HepG2 (cell line): ENCODE data around the gene PHF14. TPM values are rescaled to one million over a fixed set of nuclear protein-coding genes. Genes with fewer than 3 reads are reported as not detected.
A peak's percentile ranks its signal among the peaks of the same experiment; 100 is the strongest.

ENCODE experiments used
- ATAC-seq: fragments of 200-7000 bp; cut with Tn5 transposase; 3 replicates; pipeline ENCODE4 v1.9.1; 2020; ENCODE audit warnings: mild to moderate bottlenecking, moderate library complexity
- BruUV-seq: library from RNA; stranded (reverse); fragments of 400-500 nt; replicated peaks from 2 replicates; lab custom pipeline; 2021; lab: Mats Ljungman, UMichigan
- CTCF ChIA-PET: fragments of 300-600 bp; formaldehyde crosslinking; extraction: SDS; loops from one replicate; lab custom pipeline; 2021; ENCODE audit warnings: low total read pairs, inconsistent platforms, low intra/inter-chr PET ratio; lab: Yijun Ruan, JAX
- POLR2A ChIA-PET: fragments of 350-600 bp; sonication (Branson Sonifier 250); formaldehyde crosslinking; loops from one replicate; lab custom pipeline; 2020; ENCODE audit warnings: antibody characterized with exemption, inconsistent platforms; lab: Yijun Ruan, JAX
- DNase-seq: peaks from one replicate; pipeline ENCODE4 v3.0.0-alpha.2; 2015; ENCODE audit warnings: low spot score
- FAIRE-seq: peaks from 3 replicates; lab custom pipeline; 2011; peaks lifted over from hg19 to GRCh38; lab: Jason Lieb, UNC
- H2AFZ ChIP-seq: one replicate; pipeline ENCODE4 v1.6.1; 2011; ENCODE audit warnings: low read length, inconsistent platforms
- H3K27ac ChIP-seq: fragments of 300-600 bp; 3 replicates; pipeline ENCODE4 v1.8.0; 2011; ENCODE audit warnings: mixed run types, mild to moderate bottlenecking, mixed read lengths, low read length, inconsistent platforms; ENCODE audit not compliant: insufficient read depth; ENCODE audit errors: extremely low read length
- H3K27me3 ChIP-seq, 2 experiments: fragments of 200-600 bp in 1 of 2; 2 replicates in 1 of 2; 3 replicates in 1 of 2; pipeline versions ENCODE4 v1.6.0 to v1.8.0; 2011; ENCODE audit warnings: low read length in 2 of 2, mild to moderate bottlenecking in 2 of 2, moderate library complexity in 2 of 2, inconsistent platforms in 1 of 2; ENCODE audit not compliant: insufficient read depth in 2 of 2, control insufficient read depth in 1 of 2
- H3K36me3 ChIP-seq, 2 experiments: fragments of 200-600 bp in 1 of 2; replicated peaks in 1 of 2; 2 replicates in 1 of 2; 3 replicates in 1 of 2; pipeline versions ENCODE4 v1.5.1 to v1.8.0; 2011; ENCODE audit warnings: low read length in 2 of 2, inconsistent platforms in 1 of 2; ENCODE audit not compliant: insufficient read depth in 2 of 2, control insufficient read depth in 1 of 2
- H3K4me1 ChIP-seq: 2 replicates; pipeline ENCODE4 v1.5.1; 2012; ENCODE audit warnings: low read length, inconsistent platforms; ENCODE audit not compliant: insufficient read depth
- H3K4me2 ChIP-seq: 2 replicates; pipeline ENCODE4 v1.6.0; 2011; ENCODE audit warnings: low read depth, low read length, inconsistent platforms
- H3K4me3 ChIP-seq, 3 experiments: fragments of 200-600 bp in 1 of 3; sonication (generic), shearing (Covaris generic) in 1 of 3; replicated peaks in 1 of 3; 2 replicates each; pipeline ENCODE4 v1.5.1; 2011 to 2016; ENCODE audit warnings: low read length in 3 of 3, inconsistent platforms in 2 of 3, low read depth in 2 of 3, mild to moderate bottlenecking in 2 of 3, control low read depth in 1 of 3, mixed read lengths in 1 of 3; ENCODE audit not compliant: insufficient read depth in 1 of 3
- H3K79me2 ChIP-seq: one replicate; pipeline ENCODE4 v1.6.1; 2011; ENCODE audit warnings: low read length, inconsistent platforms; ENCODE audit not compliant: insufficient read depth
- H3K9ac ChIP-seq: 2 replicates; pipeline ENCODE4 v1.6.0; 2011; ENCODE audit warnings: mild to moderate bottlenecking, low read depth, low read length, inconsistent platforms; ENCODE audit not compliant: insufficient read depth
- H3K9me3 ChIP-seq: 2 replicates; pipeline ENCODE4 v1.5.1; 2012; ENCODE audit warnings: mild to moderate bottlenecking, low read length
- H4K20me1 ChIP-seq: 2 replicates; pipeline ENCODE4 v1.6.0; 2011; ENCODE audit warnings: inconsistent platforms, mild to moderate bottlenecking, low read length, moderate library complexity; ENCODE audit not compliant: insufficient read depth
- CREBL2 ChIP-seq: sonication (generic); formaldehyde crosslinking; IDR thresholded peaks from 2 replicates; pipeline ENCODE4 v1.8.1; 2023; ENCODE audit warnings: missing genetic modification reagents, mild to moderate bottlenecking, borderline replicate concordance
- ETS1 ChIP-seq: sonication (generic); formaldehyde crosslinking; IDR thresholded peaks from 2 replicates; pipeline ENCODE4 v1.4.0; 2020; ENCODE audit warnings: missing genetic modification reagents
- FOXC1 ChIP-seq: sonication (generic); formaldehyde crosslinking; IDR thresholded peaks from 2 replicates; pipeline ENCODE4 v1.8.0; 2022; ENCODE audit warnings: mild to moderate bottlenecking, missing genetic modification reagents, borderline replicate concordance
- FOXK1 ChIP-seq: sonication (generic); formaldehyde crosslinking; IDR thresholded peaks from 2 replicates; pipeline ENCODE4 v1.4.0; 2020; ENCODE audit warnings: low read depth, missing genetic modification reagents, borderline replicate concordance
- GABPB1 ChIP-seq: IDR thresholded peaks from 2 replicates; pipeline ENCODE4 v1.6.1; 2016; ENCODE audit warnings: mild to moderate bottlenecking, missing genetic modification reagents, moderate library complexity, missing compliant biosample characterization
- HOXA3 ChIP-seq: sonication (generic); formaldehyde crosslinking; IDR thresholded peaks from 2 replicates; pipeline ENCODE4 v1.5.0; 2020; ENCODE audit warnings: missing genetic modification reagents
- MYPOP ChIP-seq: sonication (generic); formaldehyde crosslinking; IDR thresholded peaks from 2 replicates; pipeline ENCODE4 v1.8.1; 2023; ENCODE audit warnings: mild to moderate bottlenecking, moderate library complexity, missing genetic modification reagents
- NFAT5 ChIP-seq: sonication (generic); formaldehyde crosslinking; IDR thresholded peaks from 2 replicates; pipeline ENCODE4 v1.4.0; 2020; ENCODE audit warnings: missing genetic modification reagents
- PTBP1 ChIP-seq: fragments of 200-400 bp; formaldehyde crosslinking; IDR thresholded peaks from 2 replicates; pipeline ENCODE4 v1.6.1; 2018; ENCODE audit warnings: low read length, low read depth; ENCODE audit not compliant: poor library complexity, severe bottlenecking
- SOX13 ChIP-seq, 3 experiments: fragments of 450-650 bp in 1 of 3; sonication (generic) in 1 of 3; formaldehyde crosslinking in 1 of 3; IDR thresholded peaks in 2 of 3; conservative IDR thresholded peaks in 1 of 3; 2 replicates each; pipeline versions ENCODE4 v1.5.0 to v1.6.1; 2016 to 2020; ENCODE audit warnings: antibody characterized with exemption in 1 of 3, mild to moderate bottlenecking in 1 of 3, missing compliant biosample characterization in 1 of 3, missing genetic modification reagents in 1 of 3, moderate library complexity in 1 of 3
- SRSF1 ChIP-seq: fragments of 200-400 bp; formaldehyde crosslinking; optimal IDR thresholded peaks from 2 replicates; pipeline ENCODE3; 2017; ENCODE audit warnings: mild to moderate bottlenecking, low read depth, low read length, moderate library complexity
- ZBTB21 ChIP-seq: sonication (generic); formaldehyde crosslinking; IDR thresholded peaks from 2 replicates; pipeline ENCODE4 v1.4.0; 2020; ENCODE audit warnings: missing genetic modification reagents
- ZNF724P ChIP-seq: sonication (generic); formaldehyde crosslinking; IDR thresholded peaks from 2 replicates; pipeline ENCODE4 v1.8.0; 2022; ENCODE audit warnings: missing genetic modification reagents, borderline replicate concordance
- ZSCAN25 ChIP-seq: sonication (generic); formaldehyde crosslinking; IDR thresholded peaks from 2 replicates; pipeline ENCODE4 v1.8.0; 2022; ENCODE audit warnings: mild to moderate bottlenecking, missing genetic modification reagents
- WGBS: methylation state at CpG from one replicate; pipeline ENCODE4 v1.1.6; 2017; ENCODE audit warnings: low lambda C conversion rate; 5-methylcytosine and 5-hydroxymethylcytosine counted together
- in situ Hi-C: cut with HindIII; loops from 2 replicates; pipeline ENCODE4 v1.10.0; 2017; ENCODE audit warnings: low pct_unique_long_range_greater_than_20kb; ENCODE audit not compliant: extremely low pct_ligation_motif_present
- intact Hi-C: fragments of 100-400 bp; cut with micrococcal nuclease; formaldehyde crosslinking; loops from one replicate; pipeline ENCODE4 v1.10.0; 2022; ENCODE audit not compliant: unreplicated experiment
- polyA plus RNA-seq, 8 experiments: library from polyadenylated mRNA; depleted of rRNA in 3 of 8; stranded (reverse) in 7 of 8; unstranded in 1 of 8; fragments of >200 nt; fragmentation: Illumina TruSeq in 4 of 8; extraction: Trizol in 4 of 8; gene quantifications; 2 replicates each; pipeline versions ENCODE4 v1.2.1 to v1.2.3, GENCODE V29; 2011 to 2016; ENCODE audit warnings: low read depth in 4 of 8, missing spikeins in 1 of 8, mixed read lengths in 1 of 8; ENCODE audit not compliant: insufficient read depth in 1 of 8
- total RNA-seq, 5 experiments: library from RNA; depleted of rRNA; stranded (reverse); fragments of >200 nt; fragmentation: Illumina TruSeq; extraction: Trizol; gene quantifications; 2 replicates each; pipeline ENCODE4 v1.2.3, GENCODE V29; 2016; ENCODE audit warnings: low read depth in 1 of 5

PHF14 gene
- total and polyA plus RNA-seq, 2 of the 13 experiments (the other 11 are each of a cell fraction or from before 2014, with no cell fraction given), result 18.9 to 68.7 TPM

- no peak for TF ChIP-seq SRSF1
- no peak; the same call in 1 of the 2 replicates for TF ChIP-seq GABPB1 (CRISPR knock-in tag)
- no peak for TF ChIP-seq ZSCAN25 (CRISPR knock-in tag)
- no peak for TF ChIP-seq ETS1
- no peak for TF ChIP-seq PTBP1
These were observed 32.8 kb upstream of the PHF14 start (continued) for GRCh38 chr7:10940704-10941355.

GRCh38 chr7:10950494-10950893 lies 23.2 kb upstream of the PHF14 start:
- BruUV-seq, result no TSS peak
- H3K4me3 ChIP-seq, result peak overlapping the region in 2 of 3 experiments; percentile 7 to 10; a peak in 2 of 6 replicates
- H3K9me3 ChIP-seq, result no peaks in the 10 kb centered on the region
- H2AFZ ChIP-seq, result peak overlapping the region; percentile 25
- H3K79me2 ChIP-seq, result no peaks in the 10 kb centered on the region
- DNase-seq (peak; percentile 83), ATAC-seq (peak; percentile 98), FAIRE-seq (no peak)
- in situ Hi-C loops (no loop called here), intact Hi-C loops (loop anchor here (1.0 kb wide), 2 partner anchors 10 to 23 kb away; partner anchors contain the start of gene PHF14)
- peak overlapping the region; percentile 62 for H3K4me2 ChIP-seq
- H3K9ac ChIP-seq, result no peak overlapping the region
- H3K27ac ChIP-seq, result no peak overlapping the region
- ChIA-PET CTCF (no interaction called here), POLR2A (interaction anchor here (0.7 to 2.1 kb wide), 4 partner anchors 10 to 24 kb away, joined by 3 to 31 read pairs (median 4); partner anchors contain the start of gene PHF14)
- H3K36me3 ChIP-seq, result no peaks in the 10 kb centered on the region
- peaks cover 43% of the 10 kb centered on the region for H3K4me1 ChIP-seq
- H3K27me3 ChIP-seq, result no peaks in the 10 kb centered on the region
- 0% methylated on average over 2 of the region's 2 CpGs for WGBS
- H4K20me1 ChIP-seq, result no peaks in the 10 kb centered on the region
- TF ChIP-seq NFAT5 (CRISPR knock-in tag), result no peak
- no peak for TF ChIP-seq SOX13 (IDR thresholded peaks at IDR 0.05)
- TF ChIP-seq SOX13 (CRISPR knock-in tag; conservative IDR thresholded peaks at IDR 0.05 in 1 of 2, IDR thresholded peaks at IDR 0.05 in 1 of 2), result peak in 1 of 2 experiments; percentile 54; a peak in 2 of 4 replicates
- TF ChIP-seq MYPOP (CRISPR knock-in tag), result no peak
- no peak for TF ChIP-seq CREBL2 (CRISPR knock-in tag)
- no peak for TF ChIP-seq HOXA3 (CRISPR knock-in tag)
- no peak for TF ChIP-seq ZNF724P (CRISPR knock-in tag)
- no peak for TF ChIP-seq FOXK1
- no peak for TF ChIP-seq ZBTB21 (CRISPR knock-in tag)
- no peak for TF ChIP-seq FOXC1 (CRISPR knock-in tag)
